Skeletal muscle cell (primary cell): Measurements from ENCODE around the gene ABCD3.

Experiments
- DNase-seq: peaks from one replicate; pipeline ENCODE4 v3.0.0-alpha.2; 2010; ENCODE audit warnings: low read depth
- H3K4me3 ChIP-seq: 2 replicates; pipeline ENCODE4 v1.5.1; 2011; ENCODE audit warnings: low read depth, mild to moderate bottlenecking, control low read depth, low read length, moderate library complexity

Gene ABCD3

GRCh38 chr1:94541246-94542087 lies 123.3 kb downstream of the ABCD3 start, which contains the start of gene F3:
TSS of gene F3 (minus strand) at chr1:94541759. CDS start at chr1:94541636, 123 bp downstream.
- peak within 1 kb of the TSS; percentile 73 for H3K4me3 ChIP-seq
- DNase-seq = peak; percentile 73

GRCh38 chr1:94542088-94542870 lies 124.1 kb downstream of the ABCD3 start:
- peak overlapping the region; percentile 73 for H3K4me3 ChIP-seq

GRCh38 chr1:94543001-94543400 lies 124.8 kb downstream of the ABCD3 start:
- H3K4me3 ChIP-seq = peak overlapping the region; percentile 73
- no peak for DNase-seq

More at GRCh38 chr1:94542088-94542870, 124.1 kb downstream of the ABCD3 start:
- no peak for DNase-seq

- peak; percentile 77 for DNase-seq
- H3K4me3 ChIP-seq = no peak overlapping the region
Observed at GRCh38 chr1:94543893-94544635, 125.9 kb downstream of the ABCD3 start.

- peak; percentile 70 for DNase-seq
Observed at GRCh38 chr1:94544706-94545490, 126.7 kb downstream of the ABCD3 start.

GRCh38 chr1:94549706-94550105 lies 131.5 kb downstream of the ABCD3 start:
- H3K4me3 ChIP-seq = no peak overlapping the region
- DNase-seq = no peak

More at GRCh38 chr1:94544706-94545490, 126.7 kb downstream of the ABCD3 start:
- no peak overlapping the region for H3K4me3 ChIP-seq

- no peak overlapping the region for H3K4me3 ChIP-seq
- no peak for DNase-seq
Observed at GRCh38 chr1:94550396-94550795, 132.2 kb downstream of the ABCD3 start.

- no peak overlapping the region for H3K4me3 ChIP-seq
- DNase-seq = no peak
Observed at GRCh38 chr1:94550800-94551241, 132.6 kb downstream of the ABCD3 start.

GRCh38 chr1:94551449-94551848 lies 133.3 kb downstream of the ABCD3 start:
- no peak overlapping the region for H3K4me3 ChIP-seq
- no peak for DNase-seq

- no peak overlapping the region for H3K4me3 ChIP-seq
- no peak for DNase-seq
Observed at GRCh38 chr1:94552071-94552586, 133.9 kb downstream of the ABCD3 start.

- peak; percentile 62 for DNase-seq
- no peak overlapping the region for H3K4me3 ChIP-seq
Observed at GRCh38 chr1:94553323-94553730, 135.1 kb downstream of the ABCD3 start.

GRCh38 chr1:94553931-94554330 lies 135.7 kb downstream of the ABCD3 start:
- no peak overlapping the region for H3K4me3 ChIP-seq
- DNase-seq = no peak

GRCh38 chr1:94554580-94554979 lies 136.4 kb downstream of the ABCD3 start:
- H3K4me3 ChIP-seq = no peak overlapping the region
- DNase-seq = no peak

- DNase-seq = no peak
- H3K4me3 ChIP-seq = no peak overlapping the region
Observed at GRCh38 chr1:94555091-94555490, 136.9 kb downstream of the ABCD3 start.

GRCh38 chr1:94559921-94560320 lies 141.7 kb downstream of the ABCD3 start:
- no peak for DNase-seq
- H3K4me3 ChIP-seq = no peak overlapping the region

GRCh38 chr1:94560333-94560732 lies 142.1 kb downstream of the ABCD3 start:
- no peak for DNase-seq
- no peak overlapping the region for H3K4me3 ChIP-seq

- H3K4me3 ChIP-seq = no peak overlapping the region
Observed at GRCh38 chr1:94562519-94563260, 144.5 kb downstream of the ABCD3 start.

GRCh38 chr1:94565901-94566300 lies 147.7 kb downstream of the ABCD3 start:
- DNase-seq = no peak
- H3K4me3 ChIP-seq = no peak overlapping the region

More at GRCh38 chr1:94562519-94563260, 144.5 kb downstream of the ABCD3 start:
- no peak for DNase-seq
